GM21367 (cell line): ENCODE data around the gene EDEM2.
"Not testable (repeated sequence)": the region's sequence is repeated elsewhere in the genome, so short reads cannot be mapped to it uniquely, and the experiment has no call there.

Experiments
- ATAC-seq: cut with Tn5 transposase; IDR thresholded peaks from one replicate; pipeline ENCODE4 v1.9.1; 2021; ENCODE audit not compliant: unreplicated experiment

EDEM2 gene

GRCh38 chr20:35091816-35092523, 55.2 kb downstream of the EDEM2 start:
- ATAC-seq: peak; percentile 8

- ATAC-seq: no peak
Measured at GRCh38 chr20:35088231-35089145, 58.6 kb downstream of the EDEM2 start.

- no peak for ATAC-seq
Measured at GRCh38 chr20:35087791-35088190, 59.3 kb downstream of the EDEM2 start.

GRCh38 chr20:35087355-35087754, 59.8 kb downstream of the EDEM2 start:
- ATAC-seq: no peak

- ATAC-seq: no peak
Measured at GRCh38 chr20:35085477-35086225, 61.5 kb downstream of the EDEM2 start.

GRCh38 chr20:35084998-35085397, 62.1 kb downstream of the EDEM2 start:
- ATAC-seq: no peak

GRCh38 chr20:35080348-35080642, 66.8 kb downstream of the EDEM2 start:
- ATAC-seq: not testable (repeated sequence)

- ATAC-seq: no peak
Measured at GRCh38 chr20:35079472-35080347, 67.4 kb downstream of the EDEM2 start.

GRCh38 chr20:35077872-35078271, 69.3 kb downstream of the EDEM2 start:
- ATAC-seq: no peak

- no peak for ATAC-seq
Measured at GRCh38 chr20:35077341-35077740, 69.8 kb downstream of the EDEM2 start.

- ATAC-seq: not testable (repeated sequence)
Measured at GRCh38 chr20:35071436-35072153, 75.5 kb downstream of the EDEM2 start.

GRCh38 chr20:35066194-35066593, 80.9 kb downstream of the EDEM2 start:
- no peak for ATAC-seq
